K562 (cell line): ENCODE results near the gene NBDY. TPM values are rescaled to one million over a fixed set of nuclear protein-coding genes. Genes with fewer than 3 reads are reported as not detected.

Source experiments
- ATAC-seq: fragments of 200-7000 bp; cut with Tn5 transposase; 3 replicates; pipeline ENCODE4 v1.9.1; 2020; ENCODE audit warnings: moderate library complexity
- BruUV-seq: library from RNA; stranded (reverse); fragments of 400-500 nt; replicated peaks from 2 replicates; lab custom pipeline; 2021; lab: Mats Ljungman, UMichigan
- CTCF ChIA-PET: fragments of 300-600 bp; formaldehyde crosslinking; extraction: SDS; loops from one replicate; lab custom pipeline; 2021; ENCODE audit warnings: low intra/inter-chr PET ratio; lab: Yijun Ruan, JAX
- POLR2A ChIA-PET: fragments of 300-600, 350-650 bp; sonication (Branson Sonifier 250); formaldehyde crosslinking; extraction: SDS; loops from one replicate; lab custom pipeline; 2021; ENCODE audit warnings: antibody characterized with exemption, inconsistent platforms; lab: Yijun Ruan, JAX
- DNase-seq, 4 experiments: peaks; one replicate each; pipeline versions ENCODE4 v3.0.0 to v3.0.0-alpha.2; 2011 to 2018; ENCODE audit warnings: low spot score in 3 of 4, mixed read lengths in 3 of 4; ENCODE audit errors: extremely low read depth in 1 of 4
- FAIRE-seq: peaks from 2 replicates; lab custom pipeline; 2011; peaks lifted over from hg19 to GRCh38; lab: Jason Lieb, UNC
- H2AFZ ChIP-seq: 2 replicates; pipeline ENCODE4 v1.6.0; 2011; ENCODE audit warnings: low read depth, low read length, control low read depth, inconsistent platforms
- H3K27ac ChIP-seq: fragments of 200-600 bp; 3 replicates; pipeline ENCODE4 v1.8.0; 2011; ENCODE audit warnings: low read depth, mild to moderate bottlenecking, control low read depth, inconsistent platforms, low read length, moderate library complexity, mixed read lengths; ENCODE audit errors: extremely low read depth
- H3K27me3 ChIP-seq, 2 experiments: fragments of 300-600 bp in 1 of 2; 2 replicates in 1 of 2; 3 replicates in 1 of 2; pipeline versions ENCODE4 v1.6.0 to v1.8.0; 2011; ENCODE audit warnings: inconsistent platforms in 2 of 2, low read length in 2 of 2, mild to moderate bottlenecking in 1 of 2, mixed read lengths in 1 of 2, moderate library complexity in 1 of 2; ENCODE audit not compliant: control insufficient read depth in 2 of 2, insufficient read depth in 2 of 2
- H3K36me3 ChIP-seq: fragments of 300-600 bp; 3 replicates; pipeline ENCODE4 v1.8.0; 2011; ENCODE audit warnings: mild to moderate bottlenecking, low read length, inconsistent platforms; ENCODE audit not compliant: control insufficient read depth, insufficient read depth
- H3K4me1 ChIP-seq, 2 experiments: fragments of 200-600 bp in 1 of 2; replicated peaks in 1 of 2; 2 replicates in 1 of 2; 3 replicates in 1 of 2; pipeline versions ENCODE4 v1.5.1 to v1.8.0; 2011; ENCODE audit warnings: inconsistent platforms in 2 of 2, low read length in 2 of 2, mild to moderate bottlenecking in 1 of 2, mixed read lengths in 1 of 2, moderate library complexity in 1 of 2; ENCODE audit not compliant: control insufficient read depth in 2 of 2, insufficient read depth in 2 of 2
- H3K4me2 ChIP-seq: 2 replicates; pipeline ENCODE4 v1.6.1; 2011; ENCODE audit warnings: low read length, control low read depth, inconsistent platforms, mixed read lengths; ENCODE audit not compliant: insufficient read depth
- H3K4me3 ChIP-seq: fragments of 200-600 bp; sonication (generic), shearing (Covaris generic); 2 replicates; pipeline ENCODE4 v1.5.1; 2016; ENCODE audit warnings: control low read depth, inconsistent platforms
- H3K79me2 ChIP-seq: fragments of 200-600 bp; 3 replicates; pipeline ENCODE4 v1.8.0; 2011; ENCODE audit warnings: low read length, inconsistent platforms; ENCODE audit not compliant: control insufficient read depth, insufficient read depth
- H3K9ac ChIP-seq, 2 experiments: 2 replicates each; pipeline versions ENCODE4 v1.6.0 to v1.6.1; 2011; ENCODE audit warnings: low read depth in 2 of 2, low read length in 2 of 2, control low read depth in 1 of 2, inconsistent platforms in 1 of 2, mild to moderate bottlenecking in 1 of 2, mixed read lengths in 1 of 2; ENCODE audit not compliant: insufficient read depth in 1 of 2
- H3K9me1 ChIP-seq: one replicate; pipeline ENCODE4 v1.6.0; 2011; ENCODE audit warnings: inconsistent platforms, mild to moderate bottlenecking, low read length, moderate library complexity; ENCODE audit not compliant: control insufficient read depth, insufficient read depth
- H3K9me3 ChIP-seq: replicated peaks from 2 replicates; pipeline ENCODE4 v1.5.1; 2011; ENCODE audit warnings: low read depth, low read length, inconsistent platforms; ENCODE audit not compliant: control insufficient read depth, insufficient read depth
- H4K20me1 ChIP-seq: replicated peaks from 2 replicates; pipeline ENCODE4 v1.6.1; 2011; ENCODE audit warnings: low read length, inconsistent platforms, mixed read lengths; ENCODE audit not compliant: control insufficient read depth, insufficient read depth
- BMI1 ChIP-seq: fragments of 150-350 bp; IDR thresholded peaks from 2 replicates; pipeline ENCODE4 v1.6.1; 2014; ENCODE audit warnings: low read length
- COPS2 ChIP-seq: fragments of 450-650 bp; conservative IDR thresholded peaks from 2 replicates; pipeline ENCODE4 v1.6.1; 2016; ENCODE audit warnings: mild to moderate bottlenecking, moderate library complexity
- ELF1 ChIP-seq: fragments of 200-800 bp; sonication (Bioruptor generic); IDR thresholded peaks from 2 replicates; pipeline ENCODE4 v1.6.1; 2016; ENCODE audit warnings: missing genetic modification characterization, missing compliant biosample characterization
- ETV6 ChIP-seq, 3 experiments: fragments of 150-350 bp in 1 of 3; sonication (generic) in 1 of 3; formaldehyde crosslinking in 1 of 3; IDR thresholded peaks; 2 replicates each; pipeline versions ENCODE4 v1.6.1 to v1.8.0; 2014 to 2022; ENCODE audit warnings: borderline replicate concordance in 2 of 3, low read depth in 2 of 3, antibody characterized with exemption in 1 of 3, low read length in 1 of 3, mild to moderate bottlenecking in 1 of 3, missing genetic modification reagents in 1 of 3
- GABPB2 ChIP-seq: fragments of 250-450 bp; sonication (Bioruptor Pico); conservative IDR thresholded peaks from 2 replicates; pipeline ENCODE4 v1.5.1; 2021; ENCODE audit warnings: mild to moderate bottlenecking
- GTF2F1 ChIP-seq: IDR thresholded peaks from 2 replicates; pipeline ENCODE4 v1.6.1; 2011; ENCODE audit warnings: low read depth, low read length, improper control_type of control experiment
- HMG20B ChIP-seq: fragments of 250-450 bp; sonication (Bioruptor Pico); IDR thresholded peaks from 2 replicates; pipeline ENCODE4 v1.5.0; 2021; ENCODE audit warnings: mild to moderate bottlenecking
- MCM7 ChIP-seq, 2 experiments: fragments of 450-650 bp; IDR thresholded peaks; 2 replicates each; pipeline ENCODE4 v1.6.1; 2016 to 2018
- MYC ChIP-seq, 2 experiments: fragments of 250-450 bp in 1 of 2; sonication (Bioruptor Pico) in 1 of 2; IDR thresholded peaks; 2 replicates each; pipeline versions ENCODE4 v1.5.1 to v1.6.1; 2012 to 2021; ENCODE audit warnings: low read depth in 2 of 2, borderline replicate concordance in 1 of 2, improper control_type of control experiment in 1 of 2, low read length in 1 of 2, mild to moderate bottlenecking in 1 of 2, moderate library complexity in 1 of 2
- PML ChIP-seq: IDR thresholded peaks from 2 replicates; pipeline ENCODE4 v1.6.1; 2012; ENCODE audit warnings: low read length, inconsistent platforms
- POLR2AphosphoS2 ChIP-seq: IDR thresholded peaks from 2 replicates; pipeline ENCODE4 v1.6.1; 2012; ENCODE audit warnings: low read length, improper control_type of control experiment
- TOE1 ChIP-seq, 2 experiments: fragments of 450-650 bp in 1 of 2; sonication (generic) in 1 of 2; formaldehyde crosslinking in 1 of 2; IDR thresholded peaks; 2 replicates each; pipeline versions ENCODE4 v1.7.1 to v1.8.0; 2016 to 2022; ENCODE audit warnings: borderline replicate concordance in 2 of 2, mild to moderate bottlenecking in 2 of 2, antibody characterized with exemption in 1 of 2, inconsistent platforms in 1 of 2, low read depth in 1 of 2, missing genetic modification reagents in 1 of 2, moderate library complexity in 1 of 2
- TSC22D4 ChIP-seq: fragments of 450-650 bp; IDR thresholded peaks from 2 replicates; pipeline ENCODE4 v1.6.1; 2016; ENCODE audit warnings: missing genetic modification characterization, missing biosample characterization, control low read depth
- YBX1 ChIP-seq: fragments of 450-650 bp; IDR thresholded peaks from 2 replicates; pipeline ENCODE4 v1.7.1; 2016; ENCODE audit warnings: mild to moderate bottlenecking
- ZBTB1 ChIP-seq: sonication (generic); formaldehyde crosslinking; IDR thresholded peaks from 2 replicates; pipeline ENCODE4 v1.8.1; 2023; ENCODE audit warnings: missing genetic modification reagents, low read depth, mild to moderate bottlenecking, borderline replicate concordance
- ZC3H4 ChIP-seq: sonication (generic); formaldehyde crosslinking; IDR thresholded peaks from 2 replicates; pipeline ENCODE4 v1.9.0; 2021; ENCODE audit warnings: missing genetic modification reagents, borderline replicate concordance
- ZNF316 ChIP-seq: fragments of 450-650 bp; IDR thresholded peaks from 2 replicates; pipeline ENCODE4 v1.6.1; 2016
- WGBS: fragments of 100-300 bp; shearing (Covaris generic); methylation state at CpG from one replicate; pipeline ENCODE4 v1.1.6; 2016; ENCODE audit warnings: low coverage, mixed read lengths; ENCODE audit not compliant: insufficient coverage; ENCODE audit errors: missing lambda C conversion rate; 5-methylcytosine and 5-hydroxymethylcytosine counted together
- in situ Hi-C: fragments of 300-500 bp; cut with MboI; formaldehyde crosslinking; loops from 4 replicates; pipeline ENCODE4 v1.15.0; 2018; ENCODE audit warnings: inconsistent platforms, mixed read lengths
- intact Hi-C: fragments of 100-400 bp; cut with micrococcal nuclease; formaldehyde crosslinking; loops from 2 replicates; pipeline ENCODE4 v1.14.2; 2022
- polyA plus RNA-seq, 8 experiments: library from polyadenylated mRNA; depleted of rRNA in 4 of 8; stranded (reverse) in 5 of 8; unstranded in 3 of 8; fragments of >200 nt; fragmentation: Nextera tagmentation in 2 of 8; fragmentation: Illumina TruSeq in 1 of 8; extraction: Ambion mirVana in 2 of 8; extraction: Trizol in 1 of 8; gene quantifications; 2 replicates each; pipeline versions ENCODE4 v1.2.1 to v1.2.3, GENCODE V29; 2011 to 2014; ENCODE audit warnings: inconsistent platforms in 1 of 8, missing spikeins in 1 of 8
- total RNA-seq, 7 experiments: library from RNA; depleted of rRNA in 6 of 7; stranded (reverse); fragments of >200 nt in 6 of 7; fragmentation: Illumina TruSeq in 2 of 7; extraction: Trizol in 2 of 7; gene quantifications; 2 replicates each; pipeline versions ENCODE4 v1.2.1 to v1.2.3, GENCODE V29; 2011 to 2021; ENCODE audit warnings: low replicate concordance in 1 of 7
- TF ChIP-seq, protein P1 (sequence below), 2 experiments: fragments of 450-650 bp in 1 of 2; sonication (generic) in 1 of 2; formaldehyde crosslinking; conservative IDR thresholded peaks; 2 replicates each; pipeline versions ENCODE4 v1.4.0 to v1.8.1; 2020 to 2022; ENCODE audit warnings: mild to moderate bottlenecking in 1 of 2, missing genetic modification reagents in 1 of 2
- TF ChIP-seq, protein P2 (sequence below): fragments of 450-650 bp; formaldehyde crosslinking; IDR thresholded peaks from 2 replicates; pipeline ENCODE4 v1.4.0; 2020; ENCODE audit warnings: mild to moderate bottlenecking, moderate library complexity

The NBDY gene
- total and polyA plus RNA-seq, 9 of the 15 experiments (the other 6 are each of a cell fraction or from before 2014, with no cell fraction given) = 1.00 to 24.7 (median 7.0) TPM

GRCh38 chrX:56784666-56785065, 55.6 kb downstream of the NBDY start:
- Histone ChIP-seq H3K27me3 (peaks cover 0 to 4% of the 10 kb centered on the region in 2 experiments; a peak in 1 of 5 replicates), H3K79me2 (no peaks in the 10 kb centered on the region), H3K36me3 (no peaks in the 10 kb centered on the region), H3K9me1 (no peaks in the 10 kb centered on the region), H2AFZ (no peak overlapping the region), H3K9ac (no peak overlapping the region), H3K4me2 (no peak overlapping the region), H3K4me3 (no peak overlapping the region), H3K4me1 (no peaks in the 10 kb centered on the region), H3K9me3 (no peaks in the 10 kb centered on the region), H4K20me1 (no peaks in the 10 kb centered on the region), H3K27ac (no peak overlapping the region)
- ATAC-seq = no peak
- BruUV-seq = no TSS peak
- no peak for FAIRE-seq
- DNase-seq = no peak
- ChIA-PET POLR2A (no interaction called here), CTCF (no interaction called here)
- 45% methylated on average over 14 of the region's 14 CpGs for WGBS
- TF ChIP-seq ETV6 (IDR thresholded peaks at IDR 0.05; ENCODE audit: borderline replicate concordance in 1 of 2, low read depth in 2 of 2, low read length in 1 of 2) (no peak), ETV6 (CRISPR knock-in tag; IDR thresholded peaks at IDR 0.05; ENCODE audit: borderline replicate concordance) (no peak), PML (no peak), YBX1 (no peak), TOE1 (IDR thresholded peaks at IDR 0.05; ENCODE audit: borderline replicate concordance) (no peak), TOE1 (CRISPR knock-in tag; IDR thresholded peaks at IDR 0.05; ENCODE audit: borderline replicate concordance, low read depth) (no peak), BMI1 (no peak), ZC3H4 (CRISPR knock-in tag) (no peak), ELF1 (tag) (no peak), GABPB2 (CRISPR knock-in tag) (no peak), GTF2F1 (no peak), POLR2AphosphoS2 (no peak), MCM7 (IDR thresholded peaks at IDR 0.05) (no peak), TSC22D4 (tag) (no peak), ZNF316 (no peak), MYC (IDR thresholded peaks at IDR 0.05; ENCODE audit: low read depth, low read length) (no peak), MYC (CRISPR knock-in tag; IDR thresholded peaks at IDR 0.05; ENCODE audit: borderline replicate concordance, low read depth) (no peak), COPS2 (no peak), HMG20B (CRISPR knock-in tag) (no peak), ZBTB1 (no peak)
- TF ChIP-seq, protein P1, sequence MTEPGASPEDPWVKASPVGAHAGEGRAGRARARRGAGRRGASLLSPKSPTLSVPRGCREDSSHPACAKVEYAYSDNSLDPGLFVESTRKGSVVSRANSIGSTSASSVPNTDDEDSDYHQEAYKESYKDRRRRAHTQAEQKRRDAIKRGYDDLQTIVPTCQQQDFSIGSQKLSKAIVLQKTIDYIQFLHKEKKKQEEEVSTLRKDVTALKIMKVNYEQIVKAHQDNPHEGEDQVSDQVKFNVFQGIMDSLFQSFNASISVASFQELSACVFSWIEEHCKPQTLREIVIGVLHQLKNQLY (CRISPR knock-in tag; conservative IDR thresholded peaks at IDR 0.05) = no peak
- TF ChIP-seq, protein P2, sequence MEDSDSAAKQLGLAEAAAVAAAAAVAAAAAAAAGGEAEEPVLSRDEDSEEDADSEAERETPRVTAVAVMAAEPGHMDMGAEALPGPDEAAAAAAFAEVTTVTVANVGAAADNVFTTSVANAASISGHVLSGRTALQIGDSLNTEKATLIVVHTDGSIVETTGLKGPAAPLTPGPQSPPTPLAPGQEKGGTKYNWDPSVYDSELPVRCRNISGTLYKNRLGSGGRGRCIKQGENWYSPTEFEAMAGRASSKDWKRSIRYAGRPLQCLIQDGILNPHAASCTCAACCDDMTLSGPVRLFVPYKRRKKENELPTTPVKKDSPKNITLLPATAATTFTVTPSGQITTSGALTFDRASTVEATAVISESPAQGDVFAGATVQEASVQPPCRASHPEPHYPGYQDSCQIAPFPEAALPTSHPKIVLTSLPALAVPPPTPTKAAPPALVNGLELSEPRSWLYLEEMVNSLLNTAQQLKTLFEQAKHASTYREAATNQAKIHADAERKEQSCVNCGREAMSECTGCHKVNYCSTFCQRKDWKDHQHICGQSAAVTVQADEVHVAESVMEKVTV (CRISPR knock-in tag) = no peak
- intact Hi-C loops = no loop called here
- in situ Hi-C loops = no loop called here
